ENCODE results near the gene KLHDC7B. TPM values are rescaled to one million over a fixed set of nuclear protein-coding genes. Genes with fewer than 3 reads are reported as not detected.

Gene KLHDC7B
- total RNA-seq, 1 experiment from 2014 or later: not detected

GRCh38 chr22:50576070-50576469 lies 30.4 kb downstream of the KLHDC7B start:
- Mint-ChIP-seq H3K27me3 (ENCODE audit: low read depth) (no peaks in the 10 kb centered on the region), H3K36me3 (peaks cover 18% of the 10 kb centered on the region), H3K4me1 (no peaks in the 10 kb centered on the region), H3K27ac (no peak overlapping the region), H3K9me3 (no peaks in the 10 kb centered on the region), H3K4me3 (no peak overlapping the region)
- ChIA-PET POLR2A (no interaction called here), CTCF (interaction anchor here (0.8 to 5.0 kb wide), 10 partner anchors 13 to 124 kb away, joined by 3 to 25 read pairs (median 4); partner anchors contain the start of genes SCO2 and SYCE3)
- TF ChIP-seq ATF2 (CRISPR knock-in tag; IDR thresholded peaks at IDR 0.05; ENCODE audit: borderline replicate concordance, low read depth) (no peak), CTCF (IDR thresholded peaks at IDR 0.05) (0 out of 2 replicates have a peak, but pooled peaks have one; percentile 16), TEAD4 (CRISPR knock-in tag; IDR thresholded peaks at IDR 0.05) (no peak), ZNF396 (CRISPR knock-in tag; IDR thresholded peaks at IDR 0.05; ENCODE audit: borderline replicate concordance) (no peak)
- ATAC-seq (peak; percentile 54), DNase-seq (ENCODE audit: low spot score) (peak; percentile 41)

DNA sequence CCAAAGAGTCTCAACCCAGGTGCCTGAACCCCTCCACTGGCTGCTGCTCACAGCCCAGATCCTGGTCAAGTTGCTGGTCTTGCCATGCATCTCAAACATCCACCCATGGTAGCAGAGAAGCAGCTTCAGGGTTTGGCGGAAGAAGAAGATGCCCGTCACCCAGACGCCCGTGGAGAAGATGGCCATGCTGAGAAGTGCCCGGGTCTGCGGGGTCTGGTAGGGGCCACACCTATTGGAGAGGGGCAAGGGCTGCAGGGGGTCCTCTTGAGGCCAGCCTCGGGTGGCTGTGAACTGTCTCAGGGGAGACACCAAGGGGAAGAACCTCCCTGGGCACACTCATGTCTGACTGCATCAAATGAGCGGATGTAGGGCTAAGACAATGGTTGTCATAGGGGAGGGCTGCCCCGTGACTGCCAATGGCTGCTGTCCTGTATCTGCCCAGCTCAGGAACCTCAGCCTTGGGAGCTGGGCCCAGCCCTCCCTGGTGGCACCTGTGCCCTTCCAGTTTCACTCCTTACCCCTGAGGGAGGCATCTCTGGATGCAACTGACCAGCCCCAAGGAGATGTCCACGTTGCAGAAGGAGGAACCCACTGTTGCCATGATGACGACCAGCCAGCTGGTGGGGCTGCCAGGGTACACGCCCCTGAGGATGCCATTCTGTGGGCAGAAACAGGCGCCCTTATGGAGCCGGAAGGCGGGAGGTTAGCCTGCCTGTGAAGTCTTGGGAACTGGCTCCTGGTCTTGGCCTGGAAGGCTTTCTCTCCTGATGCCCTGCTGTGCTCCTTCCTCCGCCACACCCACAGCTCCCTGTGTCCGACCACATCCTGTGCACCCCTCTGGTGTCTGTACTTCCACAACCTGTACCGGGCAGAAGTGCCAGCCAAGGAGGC lies 31.4 kb downstream of the KLHDC7B start:
- TF ChIP-seq ATF6 (CRISPR knock-in tag; IDR thresholded peaks at IDR 0.05) (no peak), CBFB (CRISPR knock-in tag; IDR thresholded peaks at IDR 0.05; ENCODE audit: low read depth) (no peak), ZNF423 (CRISPR knock-in tag; IDR thresholded peaks at IDR 0.05) (no peak), RORB (CRISPR knock-in tag; IDR thresholded peaks at IDR 0.05) (no peak), E2F4 (CRISPR knock-in tag; IDR thresholded peaks at IDR 0.05; ENCODE audit: borderline replicate concordance, low read depth) (no peak), CREB1 (CRISPR knock-in tag; IDR thresholded peaks at IDR 0.05) (no peak), ZNF138 (CRISPR knock-in tag; conservative IDR thresholded peaks at IDR 0.05) (no peak), NFE2L1 (CRISPR knock-in tag; IDR thresholded peaks at IDR 0.05) (no peak), OVOL2 (CRISPR knock-in tag; IDR thresholded peaks at IDR 0.05; ENCODE audit: borderline replicate concordance) (no peak)
- TF ChIP-seq, protein P1, sequence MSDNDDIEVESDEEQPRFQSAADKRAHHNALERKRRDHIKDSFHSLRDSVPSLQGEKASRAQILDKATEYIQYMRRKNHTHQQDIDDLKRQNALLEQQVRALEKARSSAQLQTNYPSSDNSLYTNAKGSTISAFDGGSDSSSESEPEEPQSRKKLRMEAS (CRISPR knock-in tag; IDR thresholded peaks at IDR 0.05): no peak
- TF ChIP-seq, protein P2, sequence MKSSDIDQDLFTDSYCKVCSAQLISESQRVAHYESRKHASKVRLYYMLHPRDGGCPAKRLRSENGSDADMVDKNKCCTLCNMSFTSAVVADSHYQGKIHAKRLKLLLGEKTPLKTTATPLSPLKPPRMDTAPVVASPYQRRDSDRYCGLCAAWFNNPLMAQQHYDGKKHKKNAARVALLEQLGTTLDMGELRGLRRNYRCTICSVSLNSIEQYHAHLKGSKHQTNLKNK (CRISPR knock-in tag; IDR thresholded peaks at IDR 0.05): no peak
- ChIA-PET POLR2A (no interaction called here), CTCF (interaction anchor here (0.9 to 5.0 kb wide), 5 partner anchors 14 to 51 kb away, joined by 3 to 25 read pairs (median 4); partner anchors contain the start of genes ARSA, SCO2 and SYCE3)
- ATAC-seq: no peak
- H3K4me1 Mint-ChIP-seq: 0 out of 2 replicates have a peak, but pooled peaks cover 2% of the 10 kb centered on the region
- H3K27ac Mint-ChIP-seq: peak overlapping the region; percentile 68; the same call in 1 of the 2 replicates
- H3K36me3 Mint-ChIP-seq: peaks cover 14% of the 10 kb centered on the region
- no peak for DNase-seq (ENCODE audit: low spot score)
- no peaks in the 10 kb centered on the region for H3K9me3 Mint-ChIP-seq
- H3K4me3 Mint-ChIP-seq: no peak overlapping the region
- H3K27me3 Mint-ChIP-seq (ENCODE audit: low read depth): no peaks in the 10 kb centered on the region
